ENCODE data around the gene MASTL. TPM values are rescaled to one million over a fixed set of nuclear protein-coding genes. Genes with fewer than 3 reads are reported as not detected.

The MASTL gene
- total and polyA plus RNA-seq, 12 donors: 3.7 to 13.4 (median 6.5) TPM

DNA sequence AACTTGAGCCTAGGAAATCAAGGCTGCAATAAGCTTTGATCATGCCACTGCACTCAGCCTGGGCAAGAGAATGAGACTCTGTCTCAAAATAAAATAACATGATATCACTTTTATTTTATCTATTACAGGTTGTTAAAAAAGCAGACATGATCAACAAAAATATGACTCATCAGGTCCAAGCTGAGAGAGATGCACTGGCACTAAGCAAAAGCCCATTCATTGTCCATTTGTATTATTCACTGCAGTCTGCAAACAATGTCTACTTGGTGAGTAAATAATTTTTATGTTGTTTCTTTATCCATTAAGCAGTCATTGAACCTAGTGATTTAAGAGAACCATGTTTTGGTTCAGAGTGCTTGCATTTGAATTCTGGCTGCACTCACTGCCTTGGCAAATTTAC, 3.3 kb downstream of the MASTL start:
- Histone ChIP-seq H3K36me3 (replicated peaks in 1 of 2) (peaks cover 0 to 13% of the 10 kb centered on the region in 2 donors), H3K27me3 (no peaks in the 10 kb centered on the region), H3K9me3 (replicated peaks in 1 of 3) (no peaks in the 10 kb centered on the region), H3K27ac (no peak overlapping the region), H3K4me3 (no peak overlapping the region), H3K4me1 (replicated peaks in 1 of 2) (peaks cover 3 to 8% of the 10 kb centered on the region in 2 donors)
- intact Hi-C loops (cut with DNase I): loop anchor here in 1 of 2 donors (5.0 kb wide), 1 partner anchor 74 kb away; no protein-coding TSS in a partner anchor
- DNase-seq: no peak
- TF ChIP-seq POLR2A (IDR thresholded peaks at IDR 0.05): no peak
- TF ChIP-seq, protein P1, sequence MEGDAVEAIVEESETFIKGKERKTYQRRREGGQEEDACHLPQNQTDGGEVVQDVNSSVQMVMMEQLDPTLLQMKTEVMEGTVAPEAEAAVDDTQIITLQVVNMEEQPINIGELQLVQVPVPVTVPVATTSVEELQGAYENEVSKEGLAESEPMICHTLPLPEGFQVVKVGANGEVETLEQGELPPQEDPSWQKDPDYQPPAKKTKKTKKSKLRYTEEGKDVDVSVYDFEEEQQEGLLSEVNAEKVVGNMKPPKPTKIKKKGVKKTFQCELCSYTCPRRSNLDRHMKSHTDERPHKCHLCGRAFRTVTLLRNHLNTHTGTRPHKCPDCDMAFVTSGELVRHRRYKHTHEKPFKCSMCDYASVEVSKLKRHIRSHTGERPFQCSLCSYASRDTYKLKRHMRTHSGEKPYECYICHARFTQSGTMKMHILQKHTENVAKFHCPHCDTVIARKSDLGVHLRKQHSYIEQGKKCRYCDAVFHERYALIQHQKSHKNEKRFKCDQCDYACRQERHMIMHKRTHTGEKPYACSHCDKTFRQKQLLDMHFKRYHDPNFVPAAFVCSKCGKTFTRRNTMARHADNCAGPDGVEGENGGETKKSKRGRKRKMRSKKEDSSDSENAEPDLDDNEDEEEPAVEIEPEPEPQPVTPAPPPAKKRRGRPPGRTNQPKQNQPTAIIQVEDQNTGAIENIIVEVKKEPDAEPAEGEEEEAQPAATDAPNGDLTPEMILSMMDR (IDR thresholded peaks at IDR 0.05): no peak

DNA sequence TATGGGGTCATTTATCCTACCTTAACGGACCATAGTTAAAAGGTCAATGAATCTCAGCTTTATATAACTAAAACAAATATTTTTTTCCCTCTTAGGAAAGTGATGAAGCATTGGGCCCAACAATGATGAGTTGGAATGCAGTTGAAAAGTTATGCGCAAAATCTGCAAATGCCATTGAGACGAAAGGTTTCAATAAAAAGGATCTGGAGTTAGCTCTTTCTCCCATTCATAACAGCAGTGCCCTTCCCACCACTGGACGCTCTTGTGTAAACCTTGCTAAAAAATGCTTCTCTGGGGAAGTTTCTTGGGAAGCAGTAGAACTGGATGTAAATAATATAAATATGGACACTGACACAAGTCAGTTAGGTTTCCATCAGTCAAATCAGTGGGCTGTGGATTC, 14.7 kb downstream of the MASTL start:
- no peak for DNase-seq
- TF ChIP-seq, protein P1 (IDR thresholded peaks at IDR 0.05): no peak
- TF ChIP-seq POLR2A (IDR thresholded peaks at IDR 0.05): no peak
- Histone ChIP-seq H3K4me3 (no peak overlapping the region), H3K27ac (no peak overlapping the region), H3K9me3 (replicated peaks in 1 of 3) (no peaks in the 10 kb centered on the region), H3K4me1 (replicated peaks in 1 of 2) (peaks cover 0 to 4% of the 10 kb centered on the region in 2 donors), H3K27me3 (no peaks in the 10 kb centered on the region), H3K36me3 (replicated peaks in 1 of 2) (peaks cover 0 to 17% of the 10 kb centered on the region in 2 donors)
- 85 to 96% (median 92%) methylated on average over 4 of the region's 4 CpGs for WGBS, 4 donors
- intact Hi-C loops (cut with DNase I): no loop called here

GRCh38 chr10:27188259-27188658, 33.1 kb downstream of the MASTL start:
- no peak for DNase-seq
- TF ChIP-seq, protein P1 (IDR thresholded peaks at IDR 0.05): no peak
- no peak for TF ChIP-seq POLR2A (IDR thresholded peaks at IDR 0.05)
- intact Hi-C loops (cut with DNase I): no loop called here
- no peaks in the 10 kb centered on the region for H3K4me1 ChIP-seq (replicated peaks in 1 of 2)
- no peak overlapping the region for H3K27ac ChIP-seq
- WGBS, 4 donors: 35 to 74% (median 61%) methylated on average over 1 of the region's 1 CpG
- no peaks in the 10 kb centered on the region for H3K9me3 ChIP-seq (replicated peaks in 1 of 3)
- no peak overlapping the region for H3K4me3 ChIP-seq
- no peaks in the 10 kb centered on the region for H3K36me3 ChIP-seq (replicated peaks in 1 of 2)
- no peaks in the 10 kb centered on the region for H3K27me3 ChIP-seq

- 94 to 98% (median 96%) methylated on average over 4 of the region's 4 CpGs for WGBS, 4 donors
- DNase-seq: no peak
- Histone ChIP-seq H3K27me3 (no peaks in the 10 kb centered on the region), H3K4me3 (no peak overlapping the region), H3K27ac (no peak overlapping the region), H3K36me3 (replicated peaks in 1 of 2) (no peaks in the 10 kb centered on the region), H3K9me3 (replicated peaks in 1 of 3) (no peaks in the 10 kb centered on the region), H3K4me1 (replicated peaks in 1 of 2) (no peaks in the 10 kb centered on the region)
- intact Hi-C loops (cut with DNase I): no loop called here
- TF ChIP-seq, protein P1 (IDR thresholded peaks at IDR 0.05): no peak
- TF ChIP-seq POLR2A (IDR thresholded peaks at IDR 0.05): no peak
Observed at GRCh38 chr10:27188897-27189296, 33.7 kb downstream of the MASTL start.

Measured in adrenal gland (tissue), 12 donors.